WI38 (cell line): ENCODE results near the gene MPPE1.
A peak's percentile ranks its signal among the peaks of the same experiment; 100 is the strongest.

Experiments
- H3K4me3 ChIP-seq: 2 replicates; pipeline ENCODE4 v1.5.1; 2011; ENCODE audit warnings: low read depth, mild to moderate bottlenecking, control low read depth, low read length
- CTCF ChIP-seq: IDR thresholded peaks from 2 replicates; pipeline ENCODE4 v1.5.1; 2012; ENCODE audit warnings: low read depth, mild to moderate bottlenecking, control low read depth, low read length

The MPPE1 gene

GRCh38 chr18:11909591-11910026 is 1.5 kb upstream of the MPPE1 start:
- TF ChIP-seq CTCF, result no peak
- H3K4me3 ChIP-seq, result no peak overlapping the region

- TF ChIP-seq CTCF, result no peak
- peak overlapping the region; percentile 82 for H3K4me3 ChIP-seq
Measured at GRCh38 chr18:11909061-11909455, 941 bp upstream of the MPPE1 start.

- no peak for TF ChIP-seq CTCF
- peak overlapping the region; percentile 82 for H3K4me3 ChIP-seq
Measured at GRCh38 chr18:11906926-11907874, 917 bp downstream of the MPPE1 start.

- no peak for TF ChIP-seq CTCF
- H3K4me3 ChIP-seq, result no peak overlapping the region
Measured at GRCh38 chr18:11906176-11906575, 1.9 kb downstream of the MPPE1 start.

- H3K4me3 ChIP-seq, result no peak overlapping the region
- no peak for TF ChIP-seq CTCF
Measured at GRCh38 chr18:11905613-11906012, 2.5 kb downstream of the MPPE1 start.

- TF ChIP-seq CTCF, result no peak
- no peak overlapping the region for H3K4me3 ChIP-seq
Measured at GRCh38 chr18:11902522-11903292, 5.4 kb downstream of the MPPE1 start.
